GM12878 (cell line): ENCODE data around the gene ARRDC5. TPM values are rescaled to one million over a fixed set of nuclear protein-coding genes. Genes with fewer than 3 reads are reported as not detected.

ENCODE experiments used
- RB1 ChIP-seq: fragments of 450-650 bp; formaldehyde crosslinking; IDR thresholded peaks from 2 replicates; pipeline ENCODE4 v1.6.1; 2017; ENCODE audit warnings: mild to moderate bottlenecking, borderline replicate concordance
- polyA plus RNA-seq, 11 experiments: library from polyadenylated mRNA; depleted of rRNA in 4 of 11; unstranded in 6 of 11; stranded (reverse) in 5 of 11; fragments of >200 nt; fragmentation: Nextera tagmentation in 4 of 11; fragmentation: Illumina TruSeq in 1 of 11; extraction: Ambion mirVana in 4 of 11; extraction: Trizol in 1 of 11; gene quantifications; 1 replicate in 1 of 11; 2 replicates in 10 of 11; pipeline versions ENCODE4 v1.2.1 to v1.2.3, GENCODE V29; 2011 to 2016; ENCODE audit warnings: inconsistent platforms in 2 of 11, missing spikeins in 2 of 11, low read depth in 1 of 11
- total RNA-seq, 4 experiments: library from RNA; depleted of rRNA in 3 of 4; stranded (reverse); fragments of >200 nt in 3 of 4; fragmentation: Illumina TruSeq in 1 of 4; extraction: Trizol in 1 of 4; gene quantifications; 2 replicates each; pipeline versions ENCODE4 v1.2.1 to v1.2.3, GENCODE V29; 2013 to 2021
- TF ChIP-seq, protein P1 (sequence below): fragments of 450-650 bp; IDR thresholded peaks from 2 replicates; pipeline ENCODE4 v1.6.1; 2016; ENCODE audit warnings: mild to moderate bottlenecking, moderate library complexity, borderline replicate concordance
- TF ChIP-seq, protein P2 (sequence below): fragments of 450-650 bp; formaldehyde crosslinking; IDR thresholded peaks from 2 replicates; pipeline ENCODE4 v1.4.0; 2022; ENCODE audit warnings: mild to moderate bottlenecking, moderate library complexity
- TF ChIP-seq, protein P3 (sequence below): IDR thresholded peaks from 2 replicates; pipeline ENCODE4 v1.6.1; 2012; ENCODE audit warnings: low read depth, low read length, improper control_type of control experiment

Gene ARRDC5
- total and polyA plus RNA-seq, 10 of the 15 experiments (the other 5 are each of a cell fraction or from before 2014, with no cell fraction given) = 0.03 to 0.38 (median 0.12) TPM; not detected in 2

DNA sequence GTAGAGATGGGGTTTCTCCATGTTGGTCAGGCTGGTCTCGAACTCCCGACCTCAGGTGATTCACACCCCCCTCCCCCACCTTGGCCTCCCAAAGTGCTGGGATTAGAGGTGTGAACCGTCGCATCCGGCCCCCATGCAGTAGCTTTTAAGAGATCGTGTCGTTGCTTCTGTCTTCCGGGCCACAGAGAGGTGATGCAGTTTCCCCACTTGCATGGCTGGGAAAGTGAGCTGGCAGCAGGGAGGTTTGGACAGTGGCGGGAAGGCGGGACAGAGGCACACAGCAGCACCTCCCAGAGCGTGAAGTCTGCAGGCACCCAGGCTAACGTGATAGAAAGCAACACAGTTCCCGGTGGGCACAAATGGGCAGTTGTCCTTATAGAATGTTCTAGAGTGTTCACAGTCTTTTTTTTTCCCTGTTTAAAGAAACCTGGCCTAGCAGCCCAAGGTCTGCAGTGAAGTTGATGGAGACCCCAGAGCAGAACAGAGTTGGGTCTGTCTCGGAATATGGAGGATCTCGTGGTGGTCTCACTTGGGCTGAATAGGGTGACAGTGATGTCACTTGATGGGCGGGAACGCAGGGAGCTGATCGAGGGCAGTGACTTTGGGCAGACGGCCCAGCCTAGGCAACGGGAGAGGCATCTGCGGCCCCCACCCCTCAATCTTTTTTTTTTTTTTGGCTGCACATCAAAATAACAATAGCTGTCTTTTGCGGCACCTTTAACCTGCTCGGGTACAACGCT, 11.5 kb upstream of the ARRDC5 start (continued):
- TF ChIP-seq, protein P1, sequence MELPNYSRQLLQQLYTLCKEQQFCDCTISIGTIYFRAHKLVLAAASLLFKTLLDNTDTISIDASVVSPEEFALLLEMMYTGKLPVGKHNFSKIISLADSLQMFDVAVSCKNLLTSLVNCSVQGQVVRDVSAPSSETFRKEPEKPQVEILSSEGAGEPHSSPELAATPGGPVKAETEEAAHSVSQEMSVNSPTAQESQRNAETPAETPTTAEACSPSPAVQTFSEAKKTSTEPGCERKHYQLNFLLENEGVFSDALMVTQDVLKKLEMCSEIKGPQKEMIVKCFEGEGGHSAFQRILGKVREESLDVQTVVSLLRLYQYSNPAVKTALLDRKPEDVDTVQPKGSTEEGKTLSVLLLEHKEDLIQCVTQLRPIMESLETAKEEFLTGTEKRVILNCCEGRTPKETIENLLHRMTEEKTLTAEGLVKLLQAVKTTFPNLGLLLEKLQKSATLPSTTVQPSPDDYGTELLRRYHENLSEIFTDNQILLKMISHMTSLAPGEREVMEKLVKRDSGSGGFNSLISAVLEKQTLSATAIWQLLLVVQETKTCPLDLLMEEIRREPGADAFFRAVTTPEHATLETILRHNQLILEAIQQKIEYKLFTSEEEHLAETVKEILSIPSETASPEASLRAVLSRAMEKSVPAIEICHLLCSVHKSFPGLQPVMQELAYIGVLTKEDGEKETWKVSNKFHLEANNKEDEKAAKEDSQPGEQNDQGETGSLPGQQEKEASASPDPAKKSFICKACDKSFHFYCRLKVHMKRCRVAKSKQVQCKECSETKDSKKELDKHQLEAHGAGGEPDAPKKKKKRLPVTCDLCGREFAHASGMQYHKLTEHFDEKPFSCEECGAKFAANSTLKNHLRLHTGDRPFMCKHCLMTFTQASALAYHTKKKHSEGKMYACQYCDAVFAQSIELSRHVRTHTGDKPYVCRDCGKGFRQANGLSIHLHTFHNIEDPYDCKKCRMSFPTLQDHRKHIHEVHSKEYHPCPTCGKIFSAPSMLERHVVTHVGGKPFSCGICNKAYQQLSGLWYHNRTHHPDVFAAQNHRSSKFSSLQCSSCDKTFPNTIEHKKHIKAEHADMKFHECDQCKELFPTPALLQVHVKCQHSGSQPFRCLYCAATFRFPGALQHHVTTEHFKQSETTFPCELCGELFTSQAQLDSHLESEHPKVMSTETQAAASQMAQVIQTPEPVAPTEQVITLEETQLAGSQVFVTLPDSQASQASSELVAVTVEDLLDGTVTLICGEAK = no peak
- TF ChIP-seq, protein P2, sequence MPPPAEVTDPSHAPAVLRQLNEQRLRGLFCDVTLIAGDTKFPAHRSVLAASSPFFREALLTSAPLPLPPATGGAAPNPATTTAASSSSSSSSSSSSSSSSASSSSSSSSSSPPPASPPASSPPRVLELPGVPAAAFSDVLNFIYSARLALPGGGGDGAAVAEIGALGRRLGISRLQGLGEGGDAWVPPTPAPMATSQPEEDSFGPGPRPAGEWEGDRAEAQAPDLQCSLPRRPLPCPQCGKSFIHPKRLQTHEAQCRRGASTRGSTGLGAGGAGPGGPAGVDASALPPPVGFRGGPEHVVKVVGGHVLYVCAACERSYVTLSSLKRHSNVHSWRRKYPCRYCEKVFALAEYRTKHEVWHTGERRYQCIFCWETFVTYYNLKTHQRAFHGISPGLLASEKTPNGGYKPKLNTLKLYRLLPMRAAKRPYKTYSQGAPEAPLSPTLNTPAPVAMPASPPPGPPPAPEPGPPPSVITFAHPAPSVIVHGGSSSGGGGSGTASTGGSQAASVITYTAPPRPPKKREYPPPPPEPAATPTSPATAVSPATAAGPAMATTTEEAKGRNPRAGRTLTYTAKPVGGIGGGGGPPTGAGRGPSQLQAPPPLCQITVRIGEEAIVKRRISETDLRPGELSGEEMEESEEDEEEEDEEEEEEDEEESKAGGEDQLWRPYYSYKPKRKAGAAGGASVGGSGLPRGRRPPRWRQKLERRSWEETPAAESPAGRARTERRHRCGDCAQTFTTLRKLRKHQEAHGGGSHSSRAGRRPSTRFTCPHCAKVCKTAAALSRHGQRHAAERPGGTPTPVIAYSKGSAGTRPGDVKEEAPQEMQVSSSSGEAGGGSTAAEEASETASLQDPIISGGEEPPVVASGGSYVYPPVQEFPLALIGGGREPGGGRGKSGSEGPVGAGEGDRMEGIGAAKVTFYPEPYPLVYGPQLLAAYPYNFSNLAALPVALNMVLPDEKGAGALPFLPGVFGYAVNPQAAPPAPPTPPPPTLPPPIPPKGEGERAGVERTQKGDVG (CRISPR knock-in tag) = no peak
- TF ChIP-seq, protein P3, sequence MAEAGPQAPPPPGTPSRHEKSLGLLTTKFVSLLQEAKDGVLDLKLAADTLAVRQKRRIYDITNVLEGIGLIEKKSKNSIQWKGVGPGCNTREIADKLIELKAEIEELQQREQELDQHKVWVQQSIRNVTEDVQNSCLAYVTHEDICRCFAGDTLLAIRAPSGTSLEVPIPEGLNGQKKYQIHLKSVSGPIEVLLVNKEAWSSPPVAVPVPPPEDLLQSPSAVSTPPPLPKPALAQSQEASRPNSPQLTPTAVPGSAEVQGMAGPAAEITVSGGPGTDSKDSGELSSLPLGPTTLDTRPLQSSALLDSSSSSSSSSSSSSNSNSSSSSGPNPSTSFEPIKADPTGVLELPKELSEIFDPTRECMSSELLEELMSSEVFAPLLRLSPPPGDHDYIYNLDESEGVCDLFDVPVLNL = no peak
- no peak for TF ChIP-seq RB1
- TF ChIP-seq, all 136 proteins: peak for 0
